NT2/D1 (cell line): ENCODE results near the gene AEBP1.

Experiments used
- YY1 ChIP-seq: IDR thresholded peaks from 2 replicates; pipeline ENCODE4 v1.6.1; 2011; ENCODE audit not compliant: insufficient read length, insufficient read depth
- ZNF274 ChIP-seq: IDR thresholded peaks from 2 replicates; pipeline ENCODE4 v1.6.1; 2011; ENCODE audit warnings: mild to moderate bottlenecking, low read depth, low read length

DNA sequence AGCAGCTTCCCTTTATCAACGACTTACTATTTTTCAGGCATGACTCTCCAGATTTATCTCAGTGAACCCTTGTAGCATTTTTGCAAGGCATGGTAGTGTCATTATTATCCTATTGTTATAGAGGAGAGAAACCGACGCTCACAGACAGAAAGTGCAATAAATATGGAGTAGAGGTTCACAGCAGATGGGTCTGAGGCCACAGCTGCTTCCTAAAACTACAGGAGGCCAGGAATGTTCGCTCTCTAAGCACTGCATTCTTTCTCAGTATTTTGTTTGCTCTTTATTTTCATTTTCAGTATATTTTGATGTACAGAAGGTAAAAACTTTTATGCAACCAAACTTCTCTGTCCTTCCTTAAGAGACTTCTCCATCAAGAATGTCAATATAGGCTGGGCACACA lies 4.5 kb upstream of the AEBP1 start:
- TF ChIP-seq YY1 (no peak), ZNF274 (no peak)
